ENCODE data around the gene ANKUB1.

ANKUB1 gene

GRCh38 chr3:149808209-149808829, 16.0 kb upstream of the ANKUB1 start:
- DNase-seq (ENCODE audit: low read depth) = peak; percentile 61

GRCh38 chr3:149806171-149806778, 13.9 kb upstream of the ANKUB1 start:
- no peak for DNase-seq (ENCODE audit: low read depth)

GRCh38 chr3:149801639-149802038, 9.3 kb upstream of the ANKUB1 start:
- DNase-seq (ENCODE audit: low read depth) = no peak

- no peak for DNase-seq (ENCODE audit: low read depth)
These were observed 8.8 kb upstream of the ANKUB1 start for GRCh38 chr3:149801195-149801594.

- DNase-seq (ENCODE audit: low read depth) = no peak
These were observed 8.3 kb upstream of the ANKUB1 start for GRCh38 chr3:149800693-149801092.

GRCh38 chr3:149796026-149796425, 3.7 kb upstream of the ANKUB1 start:
- DNase-seq (ENCODE audit: low read depth) = no peak

GRCh38 chr3:149790698-149791097, 1.7 kb downstream of the ANKUB1 start:
- DNase-seq (ENCODE audit: low read depth) = no peak

GRCh38 chr3:149790268-149790667, 2.1 kb downstream of the ANKUB1 start:
- DNase-seq (ENCODE audit: low read depth) = no peak

- peak; percentile 55 for DNase-seq (ENCODE audit: low read depth)
These were observed 8.2 kb downstream of the ANKUB1 start for GRCh38 chr3:149784064-149784704.

GRCh38 chr3:149783576-149783975, 8.8 kb downstream of the ANKUB1 start:
- DNase-seq (ENCODE audit: low read depth) = peak; percentile 77

GRCh38 chr3:149781741-149782140, 10.6 kb downstream of the ANKUB1 start:
- DNase-seq (ENCODE audit: low read depth) = no peak

- DNase-seq (ENCODE audit: low read depth) = no peak
These were observed 11.1 kb downstream of the ANKUB1 start for GRCh38 chr3:149781211-149781610.

- no peak for DNase-seq (ENCODE audit: low read depth)
These were observed 14.7 kb downstream of the ANKUB1 start for GRCh38 chr3:149777414-149778214.

GRCh38 chr3:149776170-149776569, 16.2 kb downstream of the ANKUB1 start:
- no peak for DNase-seq (ENCODE audit: low read depth)

GRCh38 chr3:149772861-149773260, 19.5 kb downstream of the ANKUB1 start:
- DNase-seq (ENCODE audit: low read depth) = no peak

- DNase-seq (ENCODE audit: low read depth) = no peak
These were observed 20.6 kb downstream of the ANKUB1 start for GRCh38 chr3:149771652-149772271.

- DNase-seq (ENCODE audit: low read depth) = no peak
These were observed 22.1 kb downstream of the ANKUB1 start for GRCh38 chr3:149770246-149770645.

GRCh38 chr3:149768704-149769103, 23.6 kb downstream of the ANKUB1 start:
- DNase-seq (ENCODE audit: low read depth) = no peak

- DNase-seq (ENCODE audit: low read depth) = no peak
These were observed 24.6 kb downstream of the ANKUB1 start for GRCh38 chr3:149767720-149768119.

GRCh38 chr3:149765762-149766334, 26.5 kb downstream of the ANKUB1 start:
- DNase-seq (ENCODE audit: low read depth) = no peak

GRCh38 chr3:149764302-149764701, 28.1 kb downstream of the ANKUB1 start:
- no peak for DNase-seq (ENCODE audit: low read depth)
